Activated CD8-positive, alpha-beta T cell treated with anti-CD3 and anti-CD28 coated beads for 36 hours (primary cell): ENCODE measurements around the gene WDR59. TPM values are rescaled to one million over a fixed set of nuclear protein-coding genes. Genes with fewer than 3 reads are reported as not detected.

Source experiments
- ATAC-seq: fragments of 200-7000 bp; cut with Tn5 transposase; one replicate; pipeline ENCODE4 v1.10.0; 2021; ENCODE audit warnings: mild to moderate bottlenecking, moderate library complexity
- CTCF ChIA-PET: fragments of 350-600 bp; sonication (Branson Sonifier 250); formaldehyde crosslinking; loops from one replicate; lab custom pipeline; 2021; ENCODE audit warnings: antibody characterized with exemption; lab: Charles Lee
- POLR2A ChIA-PET: fragments of 350-600 bp; sonication (Branson Sonifier 250); formaldehyde crosslinking; loops from one replicate; lab custom pipeline; 2021; ENCODE audit warnings: antibody characterized with exemption; lab: Charles Lee
- DNase-seq: peaks from one replicate; pipeline ENCODE4 v3.0.0-alpha.2; 2020
- H3K27ac Mint-ChIP-seq: one replicate; pipeline ENCODE4 v1.8.0; 2021; ENCODE audit warnings: mild to moderate bottlenecking, mixed read lengths
- H3K27me3 Mint-ChIP-seq: one replicate; pipeline ENCODE4 v1.8.0; 2021; ENCODE audit warnings: mixed read lengths
- H3K36me3 Mint-ChIP-seq: one replicate; pipeline ENCODE4 v1.8.0; 2021; ENCODE audit warnings: low read depth, mixed read lengths
- H3K4me1 Mint-ChIP-seq: one replicate; pipeline ENCODE4 v1.8.0; 2021; ENCODE audit warnings: low read depth, mixed read lengths
- H3K4me3 Mint-ChIP-seq: one replicate; pipeline ENCODE4 v1.8.0; 2021; ENCODE audit warnings: mild to moderate bottlenecking, moderate library complexity, mixed read lengths
- H3K9me3 Mint-ChIP-seq: one replicate; pipeline ENCODE4 v1.8.0; 2021; ENCODE audit warnings: mixed read lengths
- CTCF ChIP-seq: fragments of 200-600 bp; IDR thresholded peaks from one replicate; pipeline ENCODE4 v1.8.0; 2022; ENCODE audit warnings: antibody characterized with exemption, mild to moderate bottlenecking
- intact Hi-C: fragments of 100-400 bp; cut with micrococcal nuclease; formaldehyde crosslinking; loops from one replicate; pipeline ENCODE4 v1.10.0; 2022
- total RNA-seq, 2 experiments: library from RNA; stranded (reverse); gene quantifications; one replicate each; pipeline ENCODE4 v1.2.3, GENCODE V29; 2021

The WDR59 gene
- total RNA-seq, 2 experiments from 2014 or later: 59.1 to 68.1 TPM

GRCh38 chr16:74896389-74897370 is 88.2 kb downstream of the WDR59 start:
- ATAC-seq: no peak
- Mint-ChIP-seq H3K4me1 (no peaks in the 10 kb centered on the region), H3K27ac (no peak overlapping the region), H3K36me3 (peaks cover 25% of the 10 kb centered on the region), H3K4me3 (no peak overlapping the region), H3K27me3 (no peaks in the 10 kb centered on the region), H3K9me3 (no peaks in the 10 kb centered on the region)
- no peak for TF ChIP-seq CTCF
- no peak for DNase-seq
- POLR2A ChIA-PET: interaction anchor here (0.7 to 1.7 kb wide), 2 partner anchors 11 to 158 kb away, joined by 3 read pairs; no protein-coding TSS in a partner anchor
- intact Hi-C loops: no loop called here
- CTCF ChIA-PET: interaction anchor here (0.9 to 2.4 kb wide), 2 partner anchors 34 to 101 kb away, joined by 3 to 8 read pairs; no protein-coding TSS in a partner anchor

GRCh38 chr16:74893541-74893940 is 91.4 kb downstream of the WDR59 start:
- Mint-ChIP-seq H3K4me3 (no peak overlapping the region), H3K27ac (no peak overlapping the region), H3K9me3 (no peaks in the 10 kb centered on the region), H3K4me1 (no peaks in the 10 kb centered on the region), H3K36me3 (peaks cover 38% of the 10 kb centered on the region), H3K27me3 (no peaks in the 10 kb centered on the region)
- intact Hi-C loops: no loop called here
- DNase-seq: no peak
- CTCF ChIA-PET: interaction anchor here (1.3 to 2.0 kb wide), 2 partner anchors 31 to 168 kb away, joined by 4 to 12 read pairs; no protein-coding TSS in a partner anchor
- TF ChIP-seq CTCF: no peak
- ATAC-seq: no peak
- POLR2A ChIA-PET: interaction anchor here (0.6 to 1.3 kb wide), 2 partner anchors 66 to 119 kb away, joined by 3 read pairs; partner anchors contain the start of gene FA2H

GRCh38 chr16:74892574-74893461 is 92.1 kb downstream of the WDR59 start:
- peak overlapping the region; percentile 49 for H3K27ac Mint-ChIP-seq
- CTCF ChIA-PET: interaction anchor here (1.3 to 2.0 kb wide), 2 partner anchors 30 to 167 kb away, joined by 4 to 12 read pairs; no protein-coding TSS in a partner anchor

GRCh38 chr16:74888888-74889287 is 96.0 kb downstream of the WDR59 start:
- H3K4me3 Mint-ChIP-seq: no peak overlapping the region
- ChIA-PET CTCF (no interaction called here), POLR2A (no interaction called here)
- H3K9me3 Mint-ChIP-seq: no peaks in the 10 kb centered on the region
- no peak for TF ChIP-seq CTCF
- DNase-seq (no peak), ATAC-seq (no peak)
- H3K36me3 Mint-ChIP-seq: peaks cover 56% of the 10 kb centered on the region
- H3K27me3 Mint-ChIP-seq: no peaks in the 10 kb centered on the region
- intact Hi-C loops: no loop called here
- no peaks in the 10 kb centered on the region for H3K4me1 Mint-ChIP-seq
- H3K27ac Mint-ChIP-seq: peak overlapping the region; percentile 0

More at GRCh38 chr16:74892574-74893461, 92.1 kb downstream of the WDR59 start:
- no peak for DNase-seq
- H3K4me1 Mint-ChIP-seq: no peaks in the 10 kb centered on the region
- intact Hi-C loops: no loop called here
- H3K27me3 Mint-ChIP-seq: no peaks in the 10 kb centered on the region
- peaks cover 41% of the 10 kb centered on the region for H3K36me3 Mint-ChIP-seq
- no peaks in the 10 kb centered on the region for H3K9me3 Mint-ChIP-seq
- peak; percentile 24 for ATAC-seq
- POLR2A ChIA-PET: interaction anchor here (0.6 to 1.3 kb wide), 2 partner anchors 67 to 118 kb away, joined by 3 read pairs; partner anchors contain the start of gene FA2H
- H3K4me3 Mint-ChIP-seq: no peak overlapping the region
- no peak for TF ChIP-seq CTCF
